GM12801 (cell line): ENCODE results near the gene NTNG2.

Experiments
- CTCF ChIP-seq: IDR thresholded peaks from one replicate; pipeline ENCODE4 v1.5.1; 2011; ENCODE audit warnings: control low read depth; ENCODE audit not compliant: insufficient read length; ENCODE audit errors: extremely low read depth

The NTNG2 gene

GRCh38 chr9:132239518-132239917, 77.7 kb downstream of the NTNG2 start:
- TF ChIP-seq CTCF, result no peak

- no peak for TF ChIP-seq CTCF
Observed at GRCh38 chr9:132239999-132240840, 78.4 kb downstream of the NTNG2 start.

GRCh38 chr9:132240841-132241482, 79.1 kb downstream of the NTNG2 start:
- no peak for TF ChIP-seq CTCF

GRCh38 chr9:132241483-132241839, 79.6 kb downstream of the NTNG2 start:
- no peak for TF ChIP-seq CTCF

- no peak for TF ChIP-seq CTCF
Observed at GRCh38 chr9:132241840-132242620, 80.2 kb downstream of the NTNG2 start.

GRCh38 chr9:132242621-132243155, 80.8 kb downstream of the NTNG2 start:
- no peak for TF ChIP-seq CTCF
